Measurements from ENCODE around the gene DAB2.
A peak's percentile ranks its signal among the peaks of the same experiment; 100 is the strongest.

The DAB2 gene

DNA sequence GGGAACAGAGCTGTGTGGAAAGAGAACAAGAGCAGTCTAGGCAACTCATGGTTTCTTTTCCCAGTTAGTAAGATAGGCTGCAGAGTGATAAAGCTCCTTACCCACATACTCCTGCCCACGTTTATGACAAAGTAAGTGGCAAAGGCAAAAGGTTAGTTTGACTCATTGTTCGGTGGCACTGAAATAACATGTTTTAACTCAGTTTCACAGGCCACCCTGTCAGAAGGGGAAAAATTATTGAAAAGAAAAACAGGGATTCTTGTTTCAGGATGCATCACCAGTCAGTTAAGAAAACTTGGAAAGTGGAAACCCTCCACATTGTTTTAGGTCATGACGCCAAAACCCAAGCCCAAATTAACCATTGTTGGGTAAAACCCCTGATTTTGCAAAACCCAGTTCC is 22.3 kb upstream of the DAB2 start:
- peak; percentile 23 for DNase-seq

DNA sequence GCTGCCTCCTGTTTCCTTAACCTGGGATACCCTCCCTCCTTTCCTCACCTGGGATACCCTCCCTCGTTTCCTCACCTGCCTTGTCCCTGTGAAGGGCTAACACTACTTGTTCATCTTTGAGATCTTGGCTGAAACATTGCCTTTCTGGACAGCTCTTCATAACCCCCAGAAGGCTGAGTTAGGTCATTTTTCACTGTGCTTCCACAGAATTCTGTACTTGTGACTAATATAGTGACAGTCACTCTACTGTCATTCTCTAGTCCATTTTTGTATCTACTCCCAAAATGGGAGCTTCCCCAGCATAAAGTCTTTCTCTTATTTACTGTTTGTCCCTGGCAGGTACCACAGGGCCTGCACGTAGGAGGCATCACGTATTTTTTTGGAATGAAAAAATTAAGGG is 21.5 kb upstream of the DAB2 start:
- no peak for DNase-seq

DNA sequence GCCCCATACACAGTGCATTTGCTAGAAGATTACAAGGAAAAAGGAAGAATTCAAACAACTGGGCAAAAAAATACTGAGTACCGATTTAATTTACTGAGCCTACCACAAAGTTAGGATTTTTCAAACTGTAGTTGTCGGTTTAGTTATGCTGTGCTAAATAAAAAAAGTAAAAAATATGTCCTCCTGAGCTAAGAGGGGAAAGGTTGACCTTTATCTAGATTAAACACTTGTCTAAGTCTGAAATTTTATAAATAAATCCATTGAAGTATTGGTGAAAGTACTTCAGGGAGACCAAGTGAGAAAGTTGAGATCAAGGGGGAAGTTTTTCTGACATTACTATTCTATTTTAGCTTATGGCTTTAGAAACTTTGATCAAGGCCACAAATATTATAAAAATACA is 19.1 kb upstream of the DAB2 start:
- DNase-seq: no peak

DNA sequence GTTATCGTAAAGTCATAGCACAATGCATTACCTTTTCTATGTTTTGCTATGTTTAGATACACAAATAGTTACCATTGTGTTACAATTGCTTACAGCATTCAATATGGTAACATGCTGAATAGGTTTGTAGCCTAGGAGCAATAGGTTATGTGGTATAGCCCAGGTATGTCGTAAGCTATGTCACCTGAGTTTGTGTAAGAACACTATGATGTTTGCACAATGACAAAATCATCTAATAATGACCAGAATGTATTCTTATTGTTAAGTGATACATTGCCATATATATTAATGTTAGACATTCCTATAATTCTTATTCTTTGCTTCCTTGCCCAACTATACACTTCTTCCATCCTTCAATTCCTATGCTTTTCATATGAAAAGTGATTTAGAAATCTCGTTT is 18.2 kb upstream of the DAB2 start:
- no peak for DNase-seq

DNA sequence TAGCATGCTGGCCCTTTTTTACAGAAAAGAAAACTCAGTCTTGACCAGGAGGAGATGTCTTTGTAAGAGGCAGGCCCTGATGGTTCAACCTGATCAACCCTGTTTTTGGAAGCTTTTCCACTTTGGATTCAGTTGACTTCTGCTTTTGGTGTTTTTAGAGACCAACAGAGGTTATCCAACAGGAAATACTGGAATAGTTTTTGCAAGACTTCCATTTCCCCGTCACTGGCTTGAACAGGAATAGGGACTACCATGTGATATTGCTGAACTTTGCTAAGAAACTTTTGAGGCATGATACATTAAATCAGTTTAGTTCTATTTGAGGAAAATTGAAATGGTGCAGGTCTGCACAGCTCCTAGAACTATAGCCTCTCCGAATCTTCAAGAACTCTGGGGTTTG is 17.1 kb upstream of the DAB2 start:
- peak; percentile 23 for DNase-seq

DNA sequence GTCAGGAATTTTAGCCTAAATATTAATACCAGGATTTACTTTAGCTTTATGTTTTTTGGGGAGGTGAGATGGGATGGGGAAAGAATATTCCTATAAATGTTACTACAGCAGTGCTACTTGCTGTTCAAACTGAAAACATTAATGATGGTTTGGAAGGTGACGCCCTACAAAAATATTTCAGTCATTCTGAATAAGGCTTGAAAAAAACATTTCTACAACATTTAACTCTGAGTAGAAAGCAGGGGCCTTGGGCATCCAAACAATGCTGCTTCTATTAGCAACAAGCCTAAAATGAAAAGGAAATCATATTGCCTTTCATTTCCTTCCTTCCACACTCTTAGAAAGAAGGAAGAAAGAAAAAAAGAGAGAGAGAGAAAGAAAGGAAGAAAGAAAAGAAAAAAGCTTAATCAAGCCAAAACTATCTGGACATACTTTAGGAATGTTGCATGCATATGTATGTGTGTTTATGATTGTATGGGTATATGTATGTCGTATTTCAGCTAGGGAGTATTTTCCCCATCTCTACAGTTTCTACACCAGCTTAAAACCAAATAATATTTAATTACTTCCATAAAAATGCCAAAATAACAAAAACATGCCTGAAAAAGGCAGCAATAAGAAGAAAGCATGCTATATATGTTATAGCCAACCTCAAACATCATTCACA is 16.3 kb upstream of the DAB2 start:
- DNase-seq: no peak

DNA sequence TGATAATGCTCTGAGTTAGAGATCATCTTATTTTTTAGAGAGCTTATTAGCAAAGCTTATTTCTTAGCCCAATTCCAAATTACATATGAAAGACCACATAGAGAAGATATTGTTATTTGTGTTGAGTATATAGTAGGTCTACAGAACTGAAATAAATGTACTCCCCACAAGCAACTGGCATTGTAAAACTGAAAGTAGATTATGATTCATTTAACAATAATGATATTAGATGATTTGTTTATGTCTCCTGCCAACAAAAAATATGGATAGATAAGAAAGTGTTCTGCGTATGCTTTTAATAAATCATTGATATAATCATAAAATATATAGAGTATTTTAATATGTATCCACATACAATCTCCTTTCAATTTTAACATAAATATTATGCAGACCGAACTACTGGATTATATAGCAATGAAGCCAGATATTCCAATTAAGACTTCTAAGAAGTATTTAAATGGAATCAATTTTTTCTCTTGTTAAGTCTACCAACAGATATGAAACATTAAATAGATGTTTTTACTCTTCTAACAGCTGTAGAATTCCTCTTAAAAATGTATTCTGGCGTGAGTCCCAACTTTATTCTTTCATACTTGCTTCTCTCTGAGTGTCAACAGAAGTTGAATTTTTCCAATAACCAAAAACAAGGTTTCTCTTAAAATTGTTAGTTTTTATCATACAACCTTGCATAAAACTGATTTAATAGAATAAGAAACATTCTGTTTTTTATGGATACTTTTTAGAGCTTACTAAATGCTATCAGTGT is 15.6 kb upstream of the DAB2 start:
- no peak for DNase-seq

DNA sequence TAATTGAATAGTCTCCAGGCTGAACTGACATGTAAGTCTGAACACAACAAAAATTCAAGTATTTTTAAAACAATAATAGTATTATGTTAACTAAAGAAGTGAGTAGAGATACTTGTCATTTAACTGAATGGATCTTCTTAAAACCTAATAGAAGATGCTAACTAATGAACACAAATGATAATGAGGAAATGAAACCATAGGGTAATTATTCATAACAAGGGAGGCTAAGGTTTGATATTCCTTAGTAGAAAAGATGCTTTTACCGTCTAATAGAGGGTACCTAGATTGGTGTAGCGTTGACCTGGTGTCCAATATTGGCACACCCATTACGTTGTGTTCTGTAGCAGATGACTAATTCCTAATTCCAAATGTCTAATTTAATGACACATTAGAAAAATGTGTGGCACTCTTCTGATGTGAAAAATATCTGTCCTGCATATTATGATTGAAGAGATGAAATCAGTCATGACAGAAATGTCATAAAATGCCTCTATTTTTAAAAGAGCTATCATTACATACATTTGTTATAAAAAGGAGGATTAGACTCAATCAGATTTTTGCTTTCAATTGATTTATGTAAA is 14.9 kb upstream of the DAB2 start:
- no peak for DNase-seq

DNA sequence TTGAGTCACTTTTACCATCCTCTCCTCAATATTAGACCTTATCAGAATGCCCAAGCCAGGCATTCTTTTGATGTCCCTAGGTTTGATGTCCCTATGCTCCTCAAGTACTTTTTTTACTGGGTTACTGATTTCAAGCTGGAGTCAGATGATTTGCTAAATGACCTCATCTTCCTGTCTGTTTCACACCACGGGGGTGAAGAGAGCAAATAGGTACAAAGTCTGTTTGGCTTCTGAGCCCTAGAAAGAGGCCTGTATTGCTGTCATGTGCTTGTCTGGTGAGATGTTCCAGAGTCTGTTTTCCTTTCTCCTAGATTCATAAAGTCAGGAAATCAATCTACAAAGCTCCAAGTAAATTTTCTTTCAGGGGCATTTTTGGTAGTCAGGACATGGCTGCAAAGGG is 12.7 kb upstream of the DAB2 start:
- peak; percentile 36 for DNase-seq

DNA sequence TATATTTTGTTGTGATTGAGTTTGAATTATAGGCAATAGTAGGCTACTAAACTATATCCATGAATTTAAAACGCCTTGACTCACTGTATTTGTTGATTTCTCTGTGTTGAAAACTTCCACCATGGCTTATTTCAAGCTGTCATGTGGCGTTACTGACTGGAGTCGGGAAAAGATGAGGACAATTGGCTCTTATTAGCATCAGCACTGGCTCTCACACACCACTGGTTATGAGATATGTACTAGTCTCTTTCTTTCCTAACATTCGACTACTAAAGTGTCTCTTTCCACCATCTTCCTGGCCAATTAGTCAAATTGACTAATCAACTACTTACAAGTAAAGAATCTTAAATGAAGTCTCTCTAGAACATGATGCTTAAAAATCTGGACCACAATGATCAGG is 9.1 kb upstream of the DAB2 start:
- no peak for DNase-seq

DNA sequence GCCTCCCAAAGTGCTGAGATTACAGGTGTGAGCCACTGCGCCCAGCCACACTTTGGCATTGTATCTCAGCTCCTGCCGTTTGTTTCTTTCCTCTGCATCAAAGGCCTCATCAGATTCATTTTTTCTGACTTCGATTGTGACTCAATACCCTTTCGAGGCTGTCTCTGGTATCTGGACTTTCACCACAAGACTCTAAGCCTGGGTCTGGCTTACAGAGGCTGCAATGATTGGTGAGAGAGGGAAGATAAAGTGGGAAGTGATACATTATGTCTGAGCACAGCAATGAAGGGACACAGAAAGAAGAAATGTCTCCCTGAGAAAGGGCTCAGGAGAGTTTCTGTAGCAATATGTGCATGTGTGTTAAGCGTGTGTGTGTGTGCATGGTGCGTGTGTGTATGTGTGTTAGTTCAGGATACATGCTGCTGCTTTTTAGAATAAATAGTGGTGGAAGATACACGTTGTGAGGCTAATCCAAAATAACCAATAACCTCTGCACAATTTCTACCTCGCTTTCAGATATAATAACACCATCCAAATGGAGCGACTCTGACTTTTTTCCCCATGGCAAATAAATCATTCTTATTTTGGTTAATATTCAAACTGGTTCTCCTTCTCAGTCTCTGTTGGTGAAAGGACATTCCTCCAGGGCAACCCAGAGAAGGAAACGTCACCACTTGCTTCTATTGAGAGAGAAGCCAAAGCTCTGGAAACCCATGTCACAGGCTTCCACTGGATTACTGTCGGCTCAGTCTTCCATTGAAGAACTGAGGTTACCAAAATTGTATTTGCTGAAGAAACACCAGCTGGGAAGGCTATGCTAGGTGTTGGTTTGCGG is 8.1 kb upstream of the DAB2 start:
- peak; percentile 55 for DNase-seq

DNA sequence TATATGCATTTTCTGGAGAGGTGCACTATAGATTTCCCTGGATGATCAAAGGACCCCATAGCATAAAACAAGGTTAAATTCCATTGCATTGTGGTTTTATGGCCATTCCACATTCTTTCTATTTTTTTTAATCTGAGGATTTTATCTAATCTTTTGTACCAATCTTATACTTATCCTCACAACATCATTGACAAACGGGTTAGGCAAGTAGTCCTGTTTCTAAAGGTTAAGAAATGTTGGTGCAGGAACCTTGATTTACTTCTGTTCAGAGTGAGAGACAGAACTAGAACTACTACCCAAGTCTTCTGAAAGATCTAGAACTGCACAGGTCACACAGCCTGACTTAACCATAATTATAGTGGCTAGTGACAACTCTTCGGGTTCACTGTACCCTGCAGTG is 5.7 kb upstream of the DAB2 start:
- DNase-seq: no peak

DNA sequence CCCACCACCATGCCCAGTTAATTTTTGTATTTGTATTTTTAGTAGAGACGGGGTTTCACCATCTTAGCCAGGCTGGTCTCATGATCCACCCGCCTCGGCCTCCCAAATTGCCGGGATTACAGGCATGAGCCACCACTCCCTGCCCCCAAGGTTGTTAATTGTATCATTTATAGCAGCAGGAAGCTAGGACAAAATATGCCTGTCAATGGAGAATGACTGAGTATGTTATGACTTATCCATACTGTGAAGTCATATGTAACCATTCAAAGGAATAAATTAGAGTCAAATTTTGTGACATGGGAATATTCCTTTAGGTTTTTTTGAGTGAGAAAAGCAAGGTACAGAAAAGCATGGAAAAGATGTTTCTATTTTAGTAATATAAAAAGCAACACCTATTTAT is 3.9 kb upstream of the DAB2 start:
- DNase-seq: peak; percentile 47

DNA sequence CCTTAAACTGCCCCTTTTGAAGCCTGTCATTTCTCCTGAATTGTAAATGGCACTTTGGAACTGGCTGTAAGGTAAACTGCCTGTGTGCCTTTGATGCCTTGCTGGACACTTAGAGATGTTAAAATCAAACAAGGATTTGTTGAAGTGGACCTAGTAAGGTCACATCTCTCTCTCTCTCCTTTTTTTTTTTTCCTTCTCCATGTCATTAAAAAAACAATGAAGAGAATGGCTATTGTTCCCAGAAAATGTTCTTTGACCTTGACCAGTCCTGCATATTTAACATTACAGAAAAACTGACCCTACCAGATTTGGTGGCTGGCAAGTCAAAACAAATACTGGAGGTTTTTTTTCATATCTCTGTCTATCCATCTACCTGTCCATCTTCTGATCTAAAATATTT is 2.9 kb upstream of the DAB2 start:
- no peak for DNase-seq

DNA sequence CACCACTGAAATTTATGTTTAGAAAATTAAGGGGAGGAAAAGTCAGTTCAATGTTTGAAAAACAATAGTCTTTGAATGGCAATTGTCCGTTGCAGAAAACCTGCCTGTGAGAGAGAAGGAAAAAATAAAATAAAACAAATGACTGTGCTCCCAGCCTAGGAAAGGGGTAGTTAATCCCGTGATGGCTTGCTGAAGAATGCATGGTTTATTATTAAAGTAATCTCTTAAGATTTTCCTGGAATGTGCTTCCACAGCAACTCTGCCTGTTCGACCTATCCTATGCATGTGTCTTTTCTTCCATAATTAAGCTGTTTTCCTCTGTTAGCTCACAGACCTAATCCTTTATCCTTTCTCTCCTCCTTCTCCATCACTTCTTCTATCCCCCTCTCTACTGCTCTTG is 2.4 kb upstream of the DAB2 start:
- no peak for DNase-seq

DNA sequence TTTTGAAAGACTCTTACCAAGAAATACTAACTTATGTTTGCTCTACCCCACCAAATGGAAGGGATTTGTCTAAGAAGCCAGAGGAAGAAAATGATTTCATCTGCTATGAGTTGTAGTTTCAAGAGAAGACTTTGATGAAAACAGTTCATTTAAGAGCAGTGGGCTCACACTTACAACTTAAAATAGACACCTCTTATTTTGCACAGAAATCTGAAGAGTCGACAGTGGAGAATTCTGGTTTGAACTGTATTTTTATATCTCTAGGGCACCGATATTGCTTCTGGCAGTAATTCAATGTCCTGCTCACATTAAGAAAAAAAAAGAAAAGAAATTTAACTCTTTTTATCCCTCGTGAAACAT is 1.9 kb upstream of the DAB2 start:
- DNase-seq: no peak

DNA sequence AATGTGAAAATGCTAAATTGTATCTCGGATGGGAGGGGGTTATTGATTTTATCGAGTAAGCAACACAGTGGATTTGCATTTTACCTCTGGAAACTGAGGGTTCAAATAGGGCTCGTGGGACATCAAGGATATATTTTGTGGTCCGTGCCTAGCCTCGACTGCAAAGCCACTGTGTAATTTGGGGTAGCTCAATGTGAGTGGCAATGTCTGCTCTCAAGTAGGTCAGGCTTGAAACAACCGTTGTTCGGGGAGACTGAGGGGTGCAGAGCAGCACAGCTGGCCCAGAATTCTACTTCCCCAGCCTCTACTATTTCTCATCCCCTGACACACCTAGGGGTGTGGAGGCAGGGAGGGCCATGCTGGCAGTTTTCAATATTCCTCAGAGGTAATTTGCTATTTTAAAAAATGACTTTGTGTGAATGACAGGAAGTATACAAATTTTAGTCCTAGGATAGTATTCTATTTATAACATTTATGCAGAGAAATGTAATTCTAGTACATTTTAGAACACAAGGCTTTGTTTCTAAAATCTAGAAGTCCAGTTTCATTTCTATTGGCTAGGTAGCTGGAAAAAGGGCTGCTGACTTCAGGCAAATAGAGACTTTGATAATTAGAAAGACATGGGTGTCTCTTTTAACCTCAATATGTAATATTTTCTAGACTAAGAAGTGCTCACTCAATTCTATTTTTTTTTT is 1.4 kb upstream of the DAB2 start:
- no peak for DNase-seq

DNA sequence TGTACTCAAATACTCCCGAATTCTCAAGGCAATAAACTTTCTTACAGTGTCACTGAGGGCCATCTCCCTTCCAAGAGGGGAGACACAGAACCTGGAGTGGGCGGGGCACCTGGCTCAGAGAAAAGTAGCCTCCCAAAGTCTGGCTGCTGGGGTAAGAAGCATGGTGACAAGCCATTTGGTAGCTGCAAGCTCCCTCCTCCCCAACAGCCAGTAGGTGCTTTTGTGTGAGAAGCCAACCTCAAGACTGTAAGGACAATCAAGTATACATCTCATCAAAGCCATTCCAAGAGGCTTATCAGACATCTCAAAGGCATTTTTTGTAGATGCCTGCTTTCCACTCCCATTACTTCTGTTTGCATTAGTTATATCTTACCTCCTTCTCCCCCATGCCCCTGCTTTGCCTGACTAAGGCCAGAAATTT is 1.4 kb downstream of the DAB2 start:
- peak; percentile 21 for DNase-seq

DNA sequence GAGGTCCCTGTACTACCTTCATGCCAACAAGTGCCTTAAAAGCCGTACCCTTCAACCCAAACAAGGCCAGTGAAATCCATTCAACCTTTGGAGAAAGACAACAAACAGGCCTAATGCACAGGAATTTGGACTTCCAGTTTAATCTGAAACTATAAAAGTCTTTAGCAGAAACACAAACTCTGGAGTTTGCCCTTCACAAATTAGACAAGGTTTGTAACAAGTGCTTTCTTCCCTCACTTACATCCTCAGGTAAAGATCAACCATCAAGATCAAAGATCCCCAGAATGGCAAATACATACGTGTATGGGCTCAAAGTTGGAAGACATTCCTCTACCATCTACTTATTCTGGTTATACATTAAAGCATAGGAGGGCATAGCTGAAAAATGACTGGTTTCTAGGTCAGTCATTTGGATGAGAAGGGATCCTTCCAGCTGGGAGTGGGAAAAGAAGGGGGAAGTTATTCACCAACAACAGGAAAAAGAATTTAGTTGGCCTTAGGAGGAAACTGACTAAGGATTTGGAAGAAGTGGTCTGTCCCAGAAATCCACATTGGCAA is 2.0 kb downstream of the DAB2 start:
- no peak for DNase-seq

DNA sequence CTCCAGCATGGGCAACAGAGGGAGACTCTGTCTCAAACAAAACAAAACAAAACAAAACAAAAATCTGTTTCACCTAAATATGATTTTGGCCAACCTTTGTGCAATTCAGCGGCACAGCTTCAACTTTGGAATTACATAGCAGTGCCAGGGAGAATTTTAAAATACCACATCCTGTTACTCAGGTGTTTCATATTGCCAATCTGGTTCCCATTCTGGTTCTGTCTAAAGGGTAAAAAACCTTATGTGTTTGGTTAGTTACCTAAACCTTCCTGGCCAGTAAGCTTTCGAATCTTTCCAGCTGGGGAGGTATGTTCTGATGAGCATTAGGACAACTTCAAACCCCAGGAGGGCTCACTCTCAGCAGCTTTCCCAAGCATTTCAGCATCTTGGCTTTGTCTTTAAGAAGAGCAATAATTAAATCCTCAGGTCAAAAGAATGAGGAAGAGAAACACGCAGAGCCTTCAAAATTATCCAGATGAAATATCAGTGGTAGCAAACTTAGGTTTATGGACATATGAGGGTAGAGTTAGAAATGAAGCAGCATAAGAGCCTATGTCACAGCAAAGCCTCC is 2.7 kb downstream of the DAB2 start:
- no peak for DNase-seq

DNA sequence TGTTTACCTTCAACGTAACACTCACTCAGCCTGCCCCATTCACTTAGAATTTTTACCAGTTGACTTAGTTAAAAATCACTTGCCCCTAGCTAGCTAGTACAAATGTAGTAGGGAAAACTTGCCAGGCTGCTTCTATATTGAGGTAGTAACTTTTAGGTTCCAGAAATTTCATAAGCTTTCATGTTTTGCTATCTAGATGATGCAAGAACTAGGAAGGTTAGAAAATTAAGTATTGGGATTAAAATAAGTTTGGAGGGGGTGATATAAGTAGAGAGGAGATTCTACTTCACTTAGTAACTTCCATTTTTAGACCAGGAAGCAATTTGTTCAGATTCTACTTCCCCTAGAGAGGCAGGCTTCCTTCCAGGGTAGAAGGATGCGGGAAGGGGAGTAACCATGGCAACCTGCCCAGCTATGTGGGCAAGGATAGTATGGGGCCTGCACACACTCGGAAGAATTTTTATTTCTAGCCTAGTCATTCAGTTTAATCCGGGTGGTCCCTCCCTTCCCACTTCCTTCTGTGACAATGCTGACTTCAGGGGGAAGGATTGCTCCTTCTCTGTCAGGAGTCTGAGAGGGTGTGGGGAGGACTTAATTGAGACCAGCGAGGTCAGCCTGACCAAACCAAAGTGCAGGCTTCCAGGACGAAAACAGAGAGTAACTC is 4.2 kb downstream of the DAB2 start:
- peak; percentile 60 for DNase-seq

DNA sequence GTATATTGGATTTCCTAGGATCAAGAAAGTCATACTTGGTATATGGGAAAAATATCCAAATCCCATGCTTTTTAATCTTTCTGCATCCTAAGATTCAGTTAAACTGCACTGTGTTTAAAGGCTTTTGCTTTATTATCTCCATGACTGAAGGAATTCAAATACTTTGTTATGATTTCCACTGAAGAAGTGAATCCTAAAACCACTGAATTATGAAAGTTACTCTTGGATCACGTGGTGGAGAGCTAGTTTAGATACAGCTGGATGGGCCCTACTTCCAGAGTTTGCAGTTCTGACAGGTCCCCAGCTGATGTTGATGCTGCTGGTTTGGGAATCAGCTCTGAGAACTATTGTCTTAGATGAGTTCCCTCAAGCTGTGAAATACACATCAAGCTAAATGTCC is 5.0 kb downstream of the DAB2 start:
- DNase-seq: peak; percentile 45
